ENCODE measurements around the gene LETM1.
A peak's percentile ranks its signal among the peaks of the same experiment; 100 is the strongest.

LETM1 gene

DNA sequence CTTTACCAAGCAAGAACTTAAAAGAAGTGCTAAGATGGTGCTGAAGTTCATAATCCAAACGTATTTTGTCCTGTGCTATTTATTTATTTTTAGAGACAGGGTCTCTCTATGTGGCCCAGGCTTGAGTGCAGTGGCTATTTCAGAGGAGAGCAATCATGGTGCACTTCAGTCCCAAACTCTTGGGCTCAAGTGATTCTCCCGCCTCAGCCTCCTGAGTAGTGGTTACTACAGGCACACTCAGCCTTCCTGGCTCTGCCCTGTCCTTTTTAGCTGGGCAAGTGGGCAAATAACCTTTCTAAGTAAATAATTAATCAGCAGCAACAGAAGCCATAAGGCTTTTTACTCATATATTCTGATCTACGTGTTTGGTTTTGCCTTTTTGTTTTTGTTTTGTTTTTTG lies 17.8 kb upstream of the LETM1 start:
- TF ChIP-seq, protein P1, sequence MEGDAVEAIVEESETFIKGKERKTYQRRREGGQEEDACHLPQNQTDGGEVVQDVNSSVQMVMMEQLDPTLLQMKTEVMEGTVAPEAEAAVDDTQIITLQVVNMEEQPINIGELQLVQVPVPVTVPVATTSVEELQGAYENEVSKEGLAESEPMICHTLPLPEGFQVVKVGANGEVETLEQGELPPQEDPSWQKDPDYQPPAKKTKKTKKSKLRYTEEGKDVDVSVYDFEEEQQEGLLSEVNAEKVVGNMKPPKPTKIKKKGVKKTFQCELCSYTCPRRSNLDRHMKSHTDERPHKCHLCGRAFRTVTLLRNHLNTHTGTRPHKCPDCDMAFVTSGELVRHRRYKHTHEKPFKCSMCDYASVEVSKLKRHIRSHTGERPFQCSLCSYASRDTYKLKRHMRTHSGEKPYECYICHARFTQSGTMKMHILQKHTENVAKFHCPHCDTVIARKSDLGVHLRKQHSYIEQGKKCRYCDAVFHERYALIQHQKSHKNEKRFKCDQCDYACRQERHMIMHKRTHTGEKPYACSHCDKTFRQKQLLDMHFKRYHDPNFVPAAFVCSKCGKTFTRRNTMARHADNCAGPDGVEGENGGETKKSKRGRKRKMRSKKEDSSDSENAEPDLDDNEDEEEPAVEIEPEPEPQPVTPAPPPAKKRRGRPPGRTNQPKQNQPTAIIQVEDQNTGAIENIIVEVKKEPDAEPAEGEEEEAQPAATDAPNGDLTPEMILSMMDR (IDR thresholded peaks at IDR 0.05; ENCODE audit: insufficient read depth, low read depth, low read length, missing control alignments), result no peak
- H3K4me3 ChIP-seq (ENCODE audit: low read depth, low read length), result peak overlapping the region; percentile 95; the same call in 1 of the 2 replicates
- DNase-seq (ENCODE audit: low read depth), result no peak

DNA sequence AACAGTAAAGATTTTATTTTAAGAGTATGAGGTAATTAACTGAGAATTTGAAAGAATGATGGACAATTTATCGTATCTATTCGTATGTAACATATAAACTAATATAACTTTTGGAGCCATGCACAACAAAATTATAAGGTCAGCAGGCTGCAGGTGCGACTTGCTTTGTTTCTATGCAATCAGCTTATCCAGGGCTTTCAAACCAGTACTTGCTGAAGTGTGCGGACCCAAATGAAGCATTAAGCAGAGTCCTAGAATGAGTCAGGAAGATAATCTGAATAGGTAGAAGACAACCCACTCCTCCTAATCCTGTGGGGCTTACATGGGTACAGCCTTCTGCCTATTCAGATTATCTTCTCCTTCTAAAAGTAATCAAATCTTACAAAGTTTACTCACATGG lies 17.3 kb upstream of the LETM1 start:
- TF ChIP-seq, protein P1 (IDR thresholded peaks at IDR 0.05; ENCODE audit: insufficient read depth, low read depth, low read length, missing control alignments), result no peak
- H3K4me3 ChIP-seq (ENCODE audit: low read depth, low read length), result peak overlapping the region; percentile 95
- DNase-seq (ENCODE audit: low read depth), result peak; percentile 44

DNA sequence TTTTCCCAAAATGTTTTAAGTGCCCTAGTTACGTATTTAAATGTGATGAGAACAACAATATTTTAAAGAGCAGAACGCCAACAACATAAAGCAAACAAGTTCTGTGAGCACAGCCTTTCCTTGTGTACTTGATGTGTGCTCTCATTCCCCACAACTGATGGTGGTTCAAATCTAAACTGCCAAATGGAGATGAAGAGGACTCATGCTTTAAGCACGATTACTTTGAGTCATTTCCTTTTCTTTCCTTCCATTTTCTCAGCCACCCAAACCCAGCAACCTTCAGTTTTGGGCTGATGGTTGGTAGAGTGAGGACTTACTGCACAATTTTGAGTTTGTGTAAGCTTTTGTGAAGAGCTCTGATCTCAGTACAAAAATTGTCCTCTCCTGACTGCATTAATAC lies 16.9 kb upstream of the LETM1 start:
- TF ChIP-seq, protein P1 (IDR thresholded peaks at IDR 0.05; ENCODE audit: insufficient read depth, low read depth, low read length, missing control alignments), result no peak
- DNase-seq (ENCODE audit: low read depth), result peak; percentile 82
- H3K4me3 ChIP-seq (ENCODE audit: low read depth, low read length), result peak overlapping the region; percentile 95

DNA sequence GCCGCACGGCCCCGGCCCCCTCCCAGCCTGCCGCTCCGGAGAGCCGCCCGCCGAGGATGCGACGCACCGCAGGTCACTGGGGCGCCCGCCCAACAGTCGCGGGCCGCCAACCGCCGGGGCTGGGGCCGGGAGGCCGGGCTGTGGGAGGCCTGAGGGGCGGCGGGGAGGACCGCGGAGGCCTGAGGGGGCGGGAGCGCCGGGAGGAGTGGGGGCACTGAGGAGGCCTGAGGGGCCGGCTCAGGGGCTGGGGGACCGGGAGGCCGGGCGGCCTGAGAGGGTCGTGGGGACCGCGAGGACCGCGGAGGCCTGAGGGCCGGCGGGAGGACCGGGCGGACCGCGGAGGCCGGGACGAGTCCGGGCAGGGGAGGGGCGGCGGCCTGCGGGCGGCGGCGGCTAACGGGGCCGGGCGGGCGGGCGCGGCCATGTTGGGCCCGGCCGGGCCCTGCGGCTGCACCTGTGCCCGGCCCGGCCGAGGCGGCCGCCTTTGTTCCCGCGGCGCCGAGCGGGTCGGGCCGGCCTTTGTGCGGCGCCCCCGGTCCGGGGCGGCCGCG lies 15.6 kb upstream of the LETM1 start:
- peak overlapping the region; percentile 95 for H3K4me3 ChIP-seq (ENCODE audit: low read depth, low read length)
- no peak for DNase-seq (ENCODE audit: low read depth)
- TF ChIP-seq, protein P1 (IDR thresholded peaks at IDR 0.05; ENCODE audit: insufficient read depth, low read depth, low read length, missing control alignments), result no peak

DNA sequence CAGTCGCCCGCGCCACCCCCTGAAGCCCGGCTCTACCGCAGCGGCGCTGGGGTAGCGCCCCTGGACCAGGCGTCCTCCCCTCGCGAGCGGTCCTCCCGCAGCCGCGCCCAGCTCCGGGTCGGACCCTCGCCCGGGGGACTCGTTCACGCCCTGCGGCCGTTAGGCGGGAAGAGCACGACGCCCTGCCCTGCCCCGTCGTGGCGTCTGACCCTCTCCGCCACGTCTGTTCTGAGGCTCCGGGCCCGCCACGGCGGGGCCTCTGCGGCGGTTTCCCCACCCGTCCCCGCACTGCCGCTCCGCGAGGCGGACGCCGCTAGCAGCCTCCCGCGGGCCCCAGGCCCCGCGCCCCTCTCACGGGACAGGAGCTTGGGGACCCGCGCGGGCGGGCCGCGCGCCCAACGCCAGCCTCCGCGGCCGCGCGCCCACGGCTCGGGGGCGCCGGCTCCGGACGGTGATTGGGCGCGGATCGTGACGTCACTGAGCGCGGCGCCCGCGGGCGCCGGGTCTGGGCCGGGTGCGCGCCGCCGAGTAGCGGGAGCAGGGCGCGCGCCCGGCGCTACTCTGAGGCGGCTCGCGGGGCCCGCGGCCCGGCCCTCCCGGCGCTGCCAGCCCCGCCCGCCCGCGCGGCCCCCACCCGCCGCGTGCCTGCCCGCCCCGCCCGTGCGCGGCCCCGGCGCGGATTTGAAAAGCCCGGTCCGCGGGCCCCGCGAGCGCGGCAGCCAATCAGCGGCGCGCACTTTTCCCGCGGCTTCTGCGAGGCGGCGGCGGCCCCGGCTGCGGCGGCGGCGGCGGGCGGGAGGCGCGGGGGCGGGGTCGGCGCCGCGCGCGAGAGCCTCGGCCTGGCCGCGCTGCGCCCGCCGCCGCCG lies 14.9 kb upstream of the LETM1 start, which contains the start of gene NSD2:
Gene NSD2, plus strand, starts transcription at position 816 of the 866 bp plus-strand sequence. CDS start 29,262 bp downstream, outside the sequence.
- TF ChIP-seq, protein P1 (IDR thresholded peaks at IDR 0.05; ENCODE audit: insufficient read depth, low read depth, low read length, missing control alignments), result no peak
- DNase-seq (ENCODE audit: low read depth), result peak; percentile 95

DNA sequence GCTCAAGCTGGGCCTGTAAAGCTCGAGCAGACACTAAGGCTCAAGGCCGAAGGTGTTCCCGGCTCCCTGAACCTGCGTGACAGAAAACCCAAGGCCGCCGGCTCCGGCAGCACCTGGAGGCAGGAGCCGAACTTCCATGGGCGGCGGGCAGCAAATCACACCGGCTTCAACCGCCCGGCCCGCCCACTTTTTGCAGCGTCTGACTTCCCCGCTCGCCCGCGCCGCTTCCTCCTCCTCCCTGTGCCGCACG lies 14.3 kb upstream of the LETM1 start:
- TF ChIP-seq, protein P1 (IDR thresholded peaks at IDR 0.05; ENCODE audit: insufficient read depth, low read depth, low read length, missing control alignments), result no peak
- H3K4me3 ChIP-seq (ENCODE audit: low read depth, low read length), result peak overlapping the region; percentile 88
- DNase-seq (ENCODE audit: low read depth), result peak; percentile 92

More for the DNA sequence above, 14.9 kb upstream of the LETM1 start, which contains the start of gene NSD2:
- H3K4me3 ChIP-seq (ENCODE audit: low read depth, low read length), result peak within 1 kb of the TSS; percentile 95
